Gastroesophageal sphincter (tissue), 3 donors: ENCODE results near the gene ANKS1B.

Experiments used
- CTCF ChIP-seq, 4 experiments: fragments of 200-600 bp in 2 of 4; fragments of 450-650 bp in 2 of 4; sonication (generic) in 1 of 4; IDR thresholded peaks; one replicate each; pipeline ENCODE4 v1.5.1; 2017 to 2019; ENCODE audit warnings: antibody characterized with exemption in 4 of 4, mild to moderate bottlenecking in 2 of 4, moderate library complexity in 2 of 4
- EP300 ChIP-seq: sonication (generic); formaldehyde crosslinking; IDR thresholded peaks from one replicate; pipeline ENCODE4 v1.6.1; 2017; ENCODE audit warnings: antibody characterized with exemption, mild to moderate bottlenecking
- POLR2AphosphoS5 ChIP-seq: sonication (generic); formaldehyde crosslinking; IDR thresholded peaks from one replicate; pipeline ENCODE4 v1.6.1; 2017; ENCODE audit warnings: antibody characterized with exemption

GRCh38 chr12:98893675-98894411, 1090.9 kb downstream of the ANKS1B start:
- no peak for TF ChIP-seq CTCF (IDR thresholded peaks at IDR 0.05)
- TF ChIP-seq EP300, result no peak
- no peak for TF ChIP-seq POLR2AphosphoS5
